Bronchial epithelial cell (primary cell): Measurements from ENCODE around the gene ALOX12. TPM values are rescaled to one million over a fixed set of nuclear protein-coding genes. Genes with fewer than 3 reads are reported as not detected.
"Not testable (repeated sequence)": the region's sequence is repeated elsewhere in the genome, so short reads cannot be mapped to it uniquely, and the experiment has no call there.

ENCODE experiments used
- DNase-seq: peaks from one replicate; pipeline ENCODE4 v3.0.0-alpha.2; 2010; ENCODE audit warnings: low read depth
- FAIRE-seq: peaks from 2 replicates; lab custom pipeline; 2011; peaks lifted over from hg19 to GRCh38; lab: Jason Lieb, UNC
- H3K27me3 ChIP-seq: 2 replicates; pipeline ENCODE4 v1.5.1; 2011; ENCODE audit warnings: low read length; ENCODE audit not compliant: control insufficient read depth, insufficient read depth
- H3K36me3 ChIP-seq: 2 replicates; pipeline ENCODE4 v1.5.1; 2011; ENCODE audit warnings: low read length; ENCODE audit not compliant: control insufficient read depth, insufficient read depth
- H3K4me3 ChIP-seq: 2 replicates; pipeline ENCODE4 v1.5.1; 2011; ENCODE audit warnings: mild to moderate bottlenecking, low read depth, low read length, control low read depth
- total RNA-seq: library from RNA; depleted of rRNA; stranded (reverse); fragments of >200 nt; gene quantifications from 2 replicates; pipeline ENCODE4 v1.2.1, GENCODE V29; 2014
- TF ChIP-seq, protein P1 (sequence below): IDR thresholded peaks from 2 replicates; pipeline ENCODE4 v1.5.1; 2011; ENCODE audit warnings: mild to moderate bottlenecking, moderate library complexity, low read length, control low read depth, inconsistent platforms; ENCODE audit not compliant: insufficient read depth, severe bottlenecking

The ALOX12 gene
- total RNA-seq, 1 donor from 2014 or later, result 0.26 TPM

DNA sequence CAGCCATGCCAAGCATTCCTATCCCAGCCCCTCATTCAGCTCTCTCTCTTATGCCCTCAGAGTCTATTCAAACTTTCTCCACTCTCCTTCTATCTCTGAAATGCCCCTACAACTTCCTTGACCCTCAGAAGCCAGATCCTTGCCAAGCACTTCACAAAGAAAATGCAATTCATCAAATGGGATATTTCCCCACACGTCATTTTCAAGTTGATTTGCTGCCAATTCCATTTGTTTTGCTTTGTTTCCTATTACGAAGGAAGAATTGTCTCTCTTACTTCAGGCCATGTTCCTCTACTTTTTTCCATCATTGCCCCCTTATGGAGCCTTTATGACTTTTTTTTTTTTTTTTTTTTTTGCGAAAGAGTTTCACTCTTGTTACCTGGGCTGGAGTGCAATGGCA is 9.2 kb upstream of the ALOX12 start:
- no peak for DNase-seq
- H3K36me3 ChIP-seq, result no peaks in the 10 kb centered on the region
- peaks cover 2% of the 10 kb centered on the region for H3K27me3 ChIP-seq
- TF ChIP-seq, protein P1, sequence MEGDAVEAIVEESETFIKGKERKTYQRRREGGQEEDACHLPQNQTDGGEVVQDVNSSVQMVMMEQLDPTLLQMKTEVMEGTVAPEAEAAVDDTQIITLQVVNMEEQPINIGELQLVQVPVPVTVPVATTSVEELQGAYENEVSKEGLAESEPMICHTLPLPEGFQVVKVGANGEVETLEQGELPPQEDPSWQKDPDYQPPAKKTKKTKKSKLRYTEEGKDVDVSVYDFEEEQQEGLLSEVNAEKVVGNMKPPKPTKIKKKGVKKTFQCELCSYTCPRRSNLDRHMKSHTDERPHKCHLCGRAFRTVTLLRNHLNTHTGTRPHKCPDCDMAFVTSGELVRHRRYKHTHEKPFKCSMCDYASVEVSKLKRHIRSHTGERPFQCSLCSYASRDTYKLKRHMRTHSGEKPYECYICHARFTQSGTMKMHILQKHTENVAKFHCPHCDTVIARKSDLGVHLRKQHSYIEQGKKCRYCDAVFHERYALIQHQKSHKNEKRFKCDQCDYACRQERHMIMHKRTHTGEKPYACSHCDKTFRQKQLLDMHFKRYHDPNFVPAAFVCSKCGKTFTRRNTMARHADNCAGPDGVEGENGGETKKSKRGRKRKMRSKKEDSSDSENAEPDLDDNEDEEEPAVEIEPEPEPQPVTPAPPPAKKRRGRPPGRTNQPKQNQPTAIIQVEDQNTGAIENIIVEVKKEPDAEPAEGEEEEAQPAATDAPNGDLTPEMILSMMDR, result no peak
- FAIRE-seq, result no peak
- H3K4me3 ChIP-seq, result no peak overlapping the region

DNA sequence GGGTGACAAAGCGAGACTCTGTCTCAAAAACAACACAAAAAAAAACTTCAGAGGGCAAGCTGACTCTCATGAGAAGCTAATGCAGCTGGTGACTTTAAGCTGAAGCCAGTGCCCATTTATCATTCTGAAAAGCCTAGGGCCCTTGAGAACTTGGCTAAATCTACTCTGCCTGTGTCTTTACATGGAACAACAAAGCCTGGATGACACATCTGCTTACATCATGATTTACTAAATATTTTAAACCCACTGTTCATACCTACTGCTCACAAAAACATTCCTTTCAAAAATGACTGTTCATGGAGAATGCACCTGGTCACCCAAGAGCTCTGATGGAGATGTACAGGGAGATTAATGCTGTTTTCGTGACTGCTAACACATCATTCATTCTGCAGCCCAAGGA is 6.1 kb upstream of the ALOX12 start:
- FAIRE-seq, result no peak
- Histone ChIP-seq H3K4me3 (no peak overlapping the region), H3K27me3 (peaks cover 2% of the 10 kb centered on the region), H3K36me3 (no peaks in the 10 kb centered on the region)
- peak; percentile 38 for DNase-seq
- TF ChIP-seq, protein P1, result no peak

DNA sequence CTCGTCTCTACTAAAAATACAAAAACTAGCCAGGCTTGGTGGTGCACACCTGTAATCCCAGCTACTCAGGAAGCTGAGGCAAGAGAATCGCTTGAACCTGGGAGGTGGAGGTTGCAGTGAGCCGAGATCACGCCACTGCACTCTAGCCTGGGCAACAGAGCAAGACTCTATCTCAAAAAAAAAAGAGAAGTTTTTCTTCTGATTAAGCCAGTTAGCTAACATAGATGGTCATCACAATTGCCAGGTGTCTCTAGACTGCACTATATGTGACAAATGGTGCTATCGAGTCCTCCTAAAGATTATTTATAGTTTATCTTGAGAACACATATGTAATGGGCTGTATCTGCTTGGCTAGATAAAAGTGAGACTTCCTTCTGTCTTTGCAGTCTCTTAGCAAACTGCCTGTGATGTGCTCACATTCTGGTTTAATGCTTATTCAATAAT is 2.2 kb upstream of the ALOX12 start:
- not testable (repeated sequence) for H3K27me3 ChIP-seq, H3K4me3 ChIP-seq, FAIRE-seq, H3K36me3 ChIP-seq, DNase-seq

DNA sequence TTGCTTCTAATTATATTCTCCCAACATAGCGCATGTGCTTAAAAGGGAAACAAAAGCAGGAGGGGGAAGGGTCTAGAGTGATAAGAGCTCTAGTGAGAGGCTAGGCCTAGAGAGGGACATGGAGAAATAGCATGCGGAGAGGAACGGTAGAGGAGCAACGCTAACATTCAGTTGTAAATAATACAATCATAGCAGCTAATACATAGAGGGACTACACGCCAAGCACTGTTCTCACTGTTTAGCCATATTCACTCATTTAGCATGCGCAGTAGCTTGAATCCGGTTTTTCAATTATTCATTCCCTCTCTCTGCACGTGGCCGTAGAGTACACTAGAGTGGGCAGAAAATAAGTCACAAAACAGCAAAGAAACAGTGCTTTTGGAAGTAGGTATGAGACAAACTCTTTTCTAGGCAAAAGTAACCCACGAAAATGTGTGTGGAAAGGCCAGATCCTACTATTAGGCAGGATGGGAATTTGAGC is 1.7 kb upstream of the ALOX12 start:
- TF ChIP-seq, protein P1, result no peak
- Histone ChIP-seq H3K27me3 (no peaks in the 10 kb centered on the region), H3K4me3 (no peak overlapping the region), H3K36me3 (peaks cover 2% of the 10 kb centered on the region)
- FAIRE-seq (no peak), DNase-seq (no peak)

DNA sequence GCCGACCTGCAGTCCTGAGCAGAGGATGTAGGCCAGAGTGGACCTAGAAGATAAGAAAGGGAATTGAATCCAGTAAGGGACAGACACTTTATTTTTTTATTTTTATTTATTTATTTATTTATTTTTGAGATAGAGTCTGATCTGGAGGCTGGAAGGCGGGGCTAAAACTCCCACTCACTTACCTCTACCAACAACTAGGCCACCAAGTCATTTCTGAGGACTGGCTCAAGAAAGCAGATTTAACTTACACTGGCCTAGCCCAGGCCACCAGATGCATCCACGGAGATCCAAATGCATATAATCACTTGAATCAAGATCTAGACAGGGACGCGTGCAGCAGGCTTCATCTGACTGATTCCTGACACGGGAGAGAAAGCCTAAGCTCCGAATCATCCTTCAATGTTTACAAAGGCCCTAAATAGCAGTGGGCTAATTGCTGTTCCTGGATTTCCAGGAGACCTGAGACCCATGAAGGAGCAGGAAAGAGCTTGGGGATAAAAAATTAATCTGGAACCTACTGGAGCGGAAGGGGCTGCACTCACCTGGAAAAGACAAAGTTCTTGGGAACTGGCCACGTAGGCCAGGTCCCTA is 1.1 kb upstream of the ALOX12 start:
- no peak for DNase-seq
- FAIRE-seq, result peak; percentile 68
- TF ChIP-seq, protein P1, result no peak
- H3K36me3 ChIP-seq, result peaks cover 6% of the 10 kb centered on the region
- no peaks in the 10 kb centered on the region for H3K27me3 ChIP-seq
- peak overlapping the region; percentile 58 for H3K4me3 ChIP-seq

DNA sequence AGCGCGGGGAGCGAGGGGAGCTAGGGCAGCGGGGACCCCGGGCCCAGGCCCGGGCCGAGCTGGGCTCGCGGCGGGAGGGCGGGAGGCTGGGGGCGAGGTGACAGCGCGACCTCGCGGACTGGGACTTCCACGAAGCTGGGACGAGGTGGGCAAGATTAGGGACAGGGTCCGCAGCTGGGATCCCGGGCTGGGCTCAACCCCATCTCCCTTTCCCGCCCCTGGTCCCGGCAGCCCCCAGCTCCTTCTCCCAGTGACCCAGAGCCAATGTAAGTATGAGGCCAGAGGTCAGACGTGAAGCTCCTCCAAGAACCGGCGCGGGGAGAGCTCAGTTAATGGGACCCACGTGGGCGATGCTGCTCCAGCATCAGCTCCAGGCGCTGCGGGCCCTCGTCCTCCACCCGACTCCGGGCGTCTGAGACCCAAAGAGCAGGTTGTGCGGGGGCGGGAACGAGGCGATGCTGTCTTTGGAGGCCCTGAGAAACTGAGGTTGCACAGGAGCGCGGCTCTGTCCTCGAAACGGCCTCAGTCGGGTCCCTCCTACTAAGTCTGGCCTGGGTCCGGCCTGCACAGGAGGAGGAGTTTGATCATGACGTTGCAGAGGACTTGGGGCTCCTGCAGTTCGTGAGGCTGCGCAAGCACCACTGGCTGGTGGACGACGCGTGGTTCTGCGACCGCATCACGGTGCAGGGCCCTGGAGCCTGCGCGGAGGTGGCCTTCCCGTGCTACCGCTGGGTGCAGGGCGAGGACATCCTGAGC is 585 bp downstream of the ALOX12 start:
- DNase-seq (no peak), FAIRE-seq (no peak)
- Histone ChIP-seq H3K4me3 (peak overlapping the region; percentile 58), H3K36me3 (peaks cover 9% of the 10 kb centered on the region), H3K27me3 (no peaks in the 10 kb centered on the region)
- TF ChIP-seq, protein P1, result no peak
